Measurements from ENCODE around the gene MRM2. TPM values are rescaled to one million over a fixed set of nuclear protein-coding genes. Genes with fewer than 3 reads are reported as not detected.
"Not testable (repeated sequence)": the region's sequence is repeated elsewhere in the genome, so short reads cannot be mapped to it uniquely, and the experiment has no call there.

Gene MRM2
- total RNA-seq, 2 experiments from 2014 or later: 23.6 to 25.7 TPM

- Mint-ChIP-seq H3K36me3 (ENCODE audit: low read depth) (peaks cover 5% of the 10 kb centered on the region), H3K27me3 (no peaks in the 10 kb centered on the region), H3K4me1 (no peaks in the 10 kb centered on the region), H3K27ac (no peak overlapping the region), H3K9me3 (no peaks in the 10 kb centered on the region), H3K4me3 (no peak overlapping the region)
- POLR2A ChIA-PET: no interaction called here
- no peak for DNase-seq
- CTCF ChIA-PET: no interaction called here
Observed at GRCh38 chr7:2275101-2275500, 33.1 kb upstream of the MRM2 start.

- Mint-ChIP-seq H3K9me3 (no peaks in the 10 kb centered on the region), H3K27ac (no peak overlapping the region), H3K27me3 (no peaks in the 10 kb centered on the region), H3K4me1 (no peaks in the 10 kb centered on the region), H3K36me3 (ENCODE audit: low read depth) (peaks cover 5% of the 10 kb centered on the region), H3K4me3 (no peak overlapping the region)
- ChIA-PET POLR2A (no interaction called here), CTCF (no interaction called here)
- no peak for DNase-seq
Observed at GRCh38 chr7:2274666-2275065, 32.7 kb upstream of the MRM2 start.

GRCh38 chr7:2273866-2274265 is 31.9 kb upstream of the MRM2 start:
- H3K27ac Mint-ChIP-seq: no peak overlapping the region
- ChIA-PET CTCF (interaction anchor here (0.7 kb wide), 1 partner anchor 26 kb away, joined by 3 read pairs; no protein-coding TSS in a partner anchor), POLR2A (no interaction called here)
- H3K36me3 Mint-ChIP-seq (ENCODE audit: low read depth): peaks cover 7% of the 10 kb centered on the region
- DNase-seq: no peak
- no peaks in the 10 kb centered on the region for H3K27me3 Mint-ChIP-seq
- no peaks in the 10 kb centered on the region for H3K9me3 Mint-ChIP-seq
- H3K4me1 Mint-ChIP-seq: no peaks in the 10 kb centered on the region
- H3K4me3 Mint-ChIP-seq: no peak overlapping the region

GRCh38 chr7:2272031-2272430 is 30.0 kb upstream of the MRM2 start:
- ChIA-PET CTCF (no interaction called here), POLR2A (no interaction called here)
- DNase-seq: no peak
- Mint-ChIP-seq H3K27ac (no peak overlapping the region), H3K4me1 (no peaks in the 10 kb centered on the region), H3K36me3 (ENCODE audit: low read depth) (peaks cover 5% of the 10 kb centered on the region), H3K4me3 (no peak overlapping the region), H3K9me3 (no peaks in the 10 kb centered on the region), H3K27me3 (no peaks in the 10 kb centered on the region)

- DNase-seq: no peak
- H3K27me3 Mint-ChIP-seq: no peaks in the 10 kb centered on the region
- H3K27ac Mint-ChIP-seq: no peak overlapping the region
- POLR2A ChIA-PET: no interaction called here
- H3K4me1 Mint-ChIP-seq: no peaks in the 10 kb centered on the region
- H3K36me3 Mint-ChIP-seq (ENCODE audit: low read depth): peaks cover 2% of the 10 kb centered on the region
- H3K4me3 Mint-ChIP-seq: no peak overlapping the region
- CTCF ChIA-PET: no interaction called here
- H3K9me3 Mint-ChIP-seq: no peaks in the 10 kb centered on the region
Observed at GRCh38 chr7:2271273-2272026, 29.4 kb upstream of the MRM2 start.

GRCh38 chr7:2270495-2270894 is 28.5 kb upstream of the MRM2 start:
- Mint-ChIP-seq H3K9me3 (no peaks in the 10 kb centered on the region), H3K4me1 (no peaks in the 10 kb centered on the region), H3K36me3 (ENCODE audit: low read depth) (peaks cover 2% of the 10 kb centered on the region), H3K27ac (no peak overlapping the region), H3K27me3 (no peaks in the 10 kb centered on the region), H3K4me3 (no peak overlapping the region)
- POLR2A ChIA-PET: no interaction called here
- no peak for DNase-seq
- CTCF ChIA-PET: no interaction called here

GRCh38 chr7:2269991-2270460 is 28.0 kb upstream of the MRM2 start:
- no peak overlapping the region for H3K4me3 Mint-ChIP-seq
- no peak overlapping the region for H3K27ac Mint-ChIP-seq
- DNase-seq: no peak
- H3K27me3 Mint-ChIP-seq: no peaks in the 10 kb centered on the region
- no peaks in the 10 kb centered on the region for H3K9me3 Mint-ChIP-seq
- POLR2A ChIA-PET: no interaction called here
- H3K4me1 Mint-ChIP-seq: no peaks in the 10 kb centered on the region
- peaks cover 2% of the 10 kb centered on the region for H3K36me3 Mint-ChIP-seq (ENCODE audit: low read depth)
- CTCF ChIA-PET: no interaction called here

- H3K36me3 Mint-ChIP-seq (ENCODE audit: low read depth); H3K4me1 Mint-ChIP-seq: not testable (repeated sequence)
Observed at GRCh38 chr7:2269089-2269990, 27.3 kb upstream of the MRM2 start.

GRCh38 chr7:2266911-2267310 is 24.9 kb upstream of the MRM2 start:
- H3K27ac Mint-ChIP-seq: no peak overlapping the region
- H3K9me3 Mint-ChIP-seq: no peaks in the 10 kb centered on the region
- no peak overlapping the region for H3K4me3 Mint-ChIP-seq
- no peaks in the 10 kb centered on the region for H3K4me1 Mint-ChIP-seq
- ChIA-PET CTCF (interaction anchor here (0.6 kb wide), 1 partner anchor 627 kb away, joined by 3 read pairs; no protein-coding TSS in a partner anchor), POLR2A (no interaction called here)
- H3K27me3 Mint-ChIP-seq: no peaks in the 10 kb centered on the region
- peaks cover 8% of the 10 kb centered on the region for H3K36me3 Mint-ChIP-seq (ENCODE audit: low read depth)
- DNase-seq: no peak

More at GRCh38 chr7:2269089-2269990, 27.3 kb upstream of the MRM2 start:
- H3K27ac Mint-ChIP-seq, CTCF ChIA-PET, H3K27me3 Mint-ChIP-seq, H3K4me3 Mint-ChIP-seq, POLR2A ChIA-PET, DNase-seq, H3K9me3 Mint-ChIP-seq: not testable (repeated sequence)

- Mint-ChIP-seq H3K9me3 (no peaks in the 10 kb centered on the region), H3K27ac (no peak overlapping the region), H3K27me3 (no peaks in the 10 kb centered on the region), H3K4me3 (no peak overlapping the region), H3K4me1 (peaks cover 2% of the 10 kb centered on the region), H3K36me3 (ENCODE audit: low read depth) (peaks cover 5% of the 10 kb centered on the region)
- ChIA-PET POLR2A (no interaction called here), CTCF (no interaction called here)
- no peak for DNase-seq
Observed at GRCh38 chr7:2264158-2264557, 22.2 kb upstream of the MRM2 start.

- Mint-ChIP-seq H3K27ac (no peak overlapping the region), H3K36me3 (ENCODE audit: low read depth) (peaks cover 5% of the 10 kb centered on the region), H3K4me3 (no peak overlapping the region), H3K9me3 (no peaks in the 10 kb centered on the region), H3K4me1 (peaks cover 2% of the 10 kb centered on the region), H3K27me3 (no peaks in the 10 kb centered on the region)
- ChIA-PET CTCF (no interaction called here), POLR2A (no interaction called here)
- no peak for DNase-seq
Observed at GRCh38 chr7:2263176-2263575, 21.2 kb upstream of the MRM2 start.

GRCh38 chr7:2261611-2262010 is 19.6 kb upstream of the MRM2 start:
- CTCF ChIA-PET: no interaction called here
- no peak for DNase-seq

GRCh38 chr7:2260820-2261219 is 18.8 kb upstream of the MRM2 start:
- no peak for DNase-seq
- H3K4me3 Mint-ChIP-seq: no peak overlapping the region
- ChIA-PET CTCF (no interaction called here), POLR2A (no interaction called here)
- H3K4me1 Mint-ChIP-seq: peaks cover 2% of the 10 kb centered on the region
- peaks cover 5% of the 10 kb centered on the region for H3K36me3 Mint-ChIP-seq (ENCODE audit: low read depth)
- no peaks in the 10 kb centered on the region for H3K27me3 Mint-ChIP-seq
- no peaks in the 10 kb centered on the region for H3K9me3 Mint-ChIP-seq
- no peak overlapping the region for H3K27ac Mint-ChIP-seq

More at GRCh38 chr7:2261611-2262010, 19.6 kb upstream of the MRM2 start:
- no peak overlapping the region for H3K27ac Mint-ChIP-seq
- H3K4me1 Mint-ChIP-seq: peaks cover 2% of the 10 kb centered on the region
- no peaks in the 10 kb centered on the region for H3K27me3 Mint-ChIP-seq
- H3K36me3 Mint-ChIP-seq (ENCODE audit: low read depth): peaks cover 5% of the 10 kb centered on the region
- POLR2A ChIA-PET: no interaction called here
- no peak overlapping the region for H3K4me3 Mint-ChIP-seq
- no peaks in the 10 kb centered on the region for H3K9me3 Mint-ChIP-seq

Measured in activated CD4-positive, alpha-beta memory T cell treated with anti-CD3 and anti-CD28 coated beads, Interleukin-2, amount 10 ng/mL, durations not matched to agents 7 days and 5 days (primary cell).